GM12875 (cell line): ENCODE measurements around the gene DMRTA2.

Experiments used
- H3K4me3 ChIP-seq: one replicate; pipeline ENCODE4 v1.5.1; 2011; ENCODE audit warnings: low read depth, low read length, control low read depth
- TF ChIP-seq, protein P1 (sequence below): IDR thresholded peaks from 2 replicates; pipeline ENCODE4 v1.5.1; 2011; ENCODE audit warnings: low read depth, mild to moderate bottlenecking, control low read depth, inconsistent platforms, low read length, moderate library complexity, borderline replicate concordance; ENCODE audit not compliant: insufficient read depth

DMRTA2 gene

DNA sequence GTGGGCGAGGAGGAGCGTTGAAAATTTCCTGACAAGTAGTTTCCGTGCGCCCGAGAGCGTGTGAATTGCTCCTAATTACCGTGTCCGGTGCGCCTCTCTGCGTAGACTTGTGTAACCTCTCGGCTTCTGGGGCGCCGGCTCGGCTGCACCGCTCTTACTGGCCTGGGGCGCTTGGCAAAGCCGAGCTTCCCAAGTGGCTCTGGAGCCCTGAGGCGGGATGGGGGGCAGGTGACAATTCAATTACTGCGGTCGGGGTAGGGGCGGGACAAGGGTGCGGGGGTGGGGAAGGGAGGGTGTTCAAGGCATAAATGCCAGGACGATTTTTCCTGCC lies 392 bp upstream of the DMRTA2 start:
- TF ChIP-seq, protein P1, sequence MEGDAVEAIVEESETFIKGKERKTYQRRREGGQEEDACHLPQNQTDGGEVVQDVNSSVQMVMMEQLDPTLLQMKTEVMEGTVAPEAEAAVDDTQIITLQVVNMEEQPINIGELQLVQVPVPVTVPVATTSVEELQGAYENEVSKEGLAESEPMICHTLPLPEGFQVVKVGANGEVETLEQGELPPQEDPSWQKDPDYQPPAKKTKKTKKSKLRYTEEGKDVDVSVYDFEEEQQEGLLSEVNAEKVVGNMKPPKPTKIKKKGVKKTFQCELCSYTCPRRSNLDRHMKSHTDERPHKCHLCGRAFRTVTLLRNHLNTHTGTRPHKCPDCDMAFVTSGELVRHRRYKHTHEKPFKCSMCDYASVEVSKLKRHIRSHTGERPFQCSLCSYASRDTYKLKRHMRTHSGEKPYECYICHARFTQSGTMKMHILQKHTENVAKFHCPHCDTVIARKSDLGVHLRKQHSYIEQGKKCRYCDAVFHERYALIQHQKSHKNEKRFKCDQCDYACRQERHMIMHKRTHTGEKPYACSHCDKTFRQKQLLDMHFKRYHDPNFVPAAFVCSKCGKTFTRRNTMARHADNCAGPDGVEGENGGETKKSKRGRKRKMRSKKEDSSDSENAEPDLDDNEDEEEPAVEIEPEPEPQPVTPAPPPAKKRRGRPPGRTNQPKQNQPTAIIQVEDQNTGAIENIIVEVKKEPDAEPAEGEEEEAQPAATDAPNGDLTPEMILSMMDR: no peak
- H3K4me3 ChIP-seq: peak overlapping the region; percentile 47

DNA sequence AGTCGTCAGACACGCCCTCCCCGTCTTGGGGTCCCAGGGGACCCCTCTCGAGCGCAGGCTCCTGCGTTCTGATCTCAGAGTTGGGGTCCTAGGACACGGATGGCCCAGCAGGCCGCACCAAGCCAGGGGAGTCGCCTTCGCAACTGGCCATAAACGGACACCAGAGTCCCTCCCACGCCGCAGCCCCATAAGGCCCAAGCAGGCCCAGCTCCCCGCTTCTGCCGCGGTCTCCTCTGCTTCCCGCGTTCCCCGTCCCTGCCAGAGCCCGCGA lies 633 bp downstream of the DMRTA2 start:
- TF ChIP-seq, protein P1: no peak
- H3K4me3 ChIP-seq: no peak overlapping the region

DNA sequence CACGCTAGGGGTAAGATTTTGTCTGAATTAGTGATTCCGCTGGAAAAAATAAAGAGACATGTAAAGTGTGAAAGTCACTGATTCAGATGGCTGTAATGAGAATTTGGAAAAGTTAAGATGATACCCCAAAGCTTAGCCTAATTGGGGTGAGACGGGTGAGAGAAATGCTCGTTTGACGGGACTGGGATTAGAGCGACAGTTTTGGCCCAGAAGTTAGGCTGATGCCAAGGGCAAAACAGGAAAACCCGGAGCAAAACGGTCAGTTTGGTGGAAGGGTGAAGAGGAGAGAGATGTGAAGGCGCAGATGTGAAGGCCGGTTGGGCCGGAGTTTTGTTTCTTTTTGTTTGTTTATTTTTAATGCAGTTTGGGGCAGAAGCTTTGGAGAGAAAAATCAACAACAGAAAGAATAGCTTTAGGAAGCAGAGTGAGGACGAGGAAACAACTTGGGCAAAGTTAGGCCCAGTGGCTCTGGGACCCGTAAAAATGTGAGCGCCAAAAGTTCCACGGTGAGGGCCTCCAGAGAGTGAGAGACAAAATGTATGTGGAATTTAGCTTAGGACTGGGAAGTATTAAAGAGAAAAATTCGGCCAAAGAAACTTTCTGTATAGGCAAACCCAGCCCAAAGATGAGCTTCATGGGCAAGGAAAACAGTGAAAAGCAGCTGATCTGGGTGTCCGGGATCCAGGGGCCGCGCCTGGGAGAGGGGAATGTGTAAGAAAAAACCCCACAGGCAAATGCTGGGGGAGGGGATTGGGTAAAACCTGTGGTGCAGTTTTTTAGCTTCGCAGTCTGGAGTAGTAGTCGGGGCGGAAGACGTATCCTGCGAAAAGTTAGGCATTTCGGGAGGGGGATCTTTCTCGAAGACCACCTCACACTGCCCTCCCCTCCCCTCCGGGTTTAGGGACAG lies 1.2 kb downstream of the DMRTA2 start:
- TF ChIP-seq, protein P1: no peak
- H3K4me3 ChIP-seq: no peak overlapping the region

DNA sequence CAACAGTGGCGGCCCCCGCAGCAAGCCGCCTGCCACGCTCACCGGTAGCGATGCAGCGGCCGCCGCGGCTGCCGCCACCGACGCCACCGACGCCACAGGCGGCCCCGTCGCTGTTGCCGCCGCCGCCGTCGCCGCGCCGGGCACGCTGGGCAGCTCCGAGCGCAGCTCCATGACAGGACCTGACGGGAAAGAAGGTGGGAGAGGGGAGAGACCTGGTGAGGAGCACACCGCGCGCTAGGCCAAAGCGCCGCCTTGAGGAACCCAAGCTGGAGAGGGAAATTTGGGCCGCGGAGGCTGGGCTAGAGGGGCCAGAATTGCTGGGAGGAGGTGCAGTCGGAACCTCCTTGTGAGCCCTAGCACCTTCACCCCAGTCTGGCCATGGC lies 1.9 kb downstream of the DMRTA2 start:
- H3K4me3 ChIP-seq: no peak overlapping the region
- TF ChIP-seq, protein P1: no peak

DNA sequence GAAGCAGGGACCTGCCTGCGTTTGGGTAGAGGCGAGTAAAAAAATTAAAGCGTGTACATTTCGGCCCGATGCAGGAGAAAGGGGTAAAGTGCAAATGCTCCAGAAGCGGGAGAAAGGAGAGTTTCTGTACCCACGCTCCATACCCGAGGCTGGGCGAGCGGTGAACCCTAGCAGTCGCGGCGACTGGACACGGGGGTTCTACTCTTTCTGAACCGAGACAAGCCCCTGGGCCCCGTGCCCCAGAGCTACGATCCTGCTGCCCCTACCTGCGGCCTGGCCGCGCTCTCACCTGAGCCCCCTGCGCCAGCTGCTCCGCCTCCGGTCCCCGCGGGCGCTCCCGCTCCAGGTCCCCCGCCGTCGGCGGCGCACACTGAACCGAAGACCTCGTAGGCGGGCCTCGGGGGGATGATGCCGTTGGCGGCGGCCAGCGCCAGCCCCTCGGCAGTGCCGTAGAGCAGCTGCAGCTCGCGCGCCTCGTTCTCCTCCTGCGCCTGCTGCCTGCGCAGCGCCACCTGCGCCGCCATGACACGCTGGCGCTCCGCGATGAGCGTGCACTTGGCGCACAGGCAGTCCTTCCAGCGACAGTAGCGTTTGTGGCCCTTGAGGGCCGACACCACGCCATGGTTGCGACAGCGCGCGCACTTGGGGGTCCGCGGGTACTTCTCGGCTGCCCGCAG lies 2.4 kb downstream of the DMRTA2 start:
- H3K4me3 ChIP-seq: no peak overlapping the region
- TF ChIP-seq, protein P1: no peak

DNA sequence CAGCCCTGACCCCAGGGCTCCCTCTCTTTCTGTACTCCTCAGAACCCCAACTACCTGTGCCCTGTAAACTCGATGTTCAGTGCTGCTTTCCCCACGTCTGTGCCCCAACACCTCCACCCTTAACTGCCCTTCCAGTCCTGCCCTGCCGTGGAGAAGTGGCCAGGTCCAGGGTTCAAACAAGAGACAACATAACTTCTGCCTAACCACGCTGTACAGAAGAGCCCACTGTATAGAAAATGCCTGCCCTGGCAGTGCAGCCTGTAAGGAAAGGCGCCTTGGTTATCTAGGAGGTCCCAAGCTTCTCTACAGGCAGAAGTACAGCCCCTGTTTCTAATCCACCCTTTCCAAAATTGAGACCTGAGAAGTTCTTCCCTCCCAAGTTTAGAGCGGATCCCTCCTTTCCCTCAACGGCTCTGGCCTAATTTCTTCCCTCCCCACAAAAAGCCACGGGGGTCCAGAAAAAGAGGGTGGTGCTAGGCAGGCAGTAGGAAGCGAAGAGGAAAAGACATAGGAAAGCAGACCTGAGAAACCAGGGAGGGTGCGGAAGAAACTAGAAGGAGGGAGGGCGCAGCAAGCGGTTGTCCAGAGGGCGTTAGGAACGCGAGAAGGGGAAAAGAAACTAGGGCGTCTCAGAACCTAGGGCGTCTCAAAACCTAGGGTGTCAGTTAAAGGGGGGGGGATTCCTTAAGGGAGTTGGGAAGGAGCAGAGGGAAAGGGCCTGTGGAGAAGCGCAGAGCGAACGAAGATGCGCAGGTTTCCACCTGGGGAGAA lies 3.2 kb downstream of the DMRTA2 start:
- H3K4me3 ChIP-seq: no peak overlapping the region

More for the DNA sequence above, 3.2 kb downstream of the DMRTA2 start:
- TF ChIP-seq, protein P1: no peak
